CD4-positive, alpha-beta T cell (primary cell): ENCODE data around the gene KCNAB1. TPM values are rescaled to one million over a fixed set of nuclear protein-coding genes. Genes with fewer than 3 reads are reported as not detected.

Source experiments
- ATAC-seq: fragments of 200-7000 bp; cut with Tn5 transposase; one replicate; pipeline ENCODE4 v1.10.0; 2022; ENCODE audit warnings: mild to moderate bottlenecking; ENCODE audit not compliant: poor library complexity
- CTCF ChIA-PET: fragments of 350-600 bp; sonication (Branson Sonifier 250); formaldehyde crosslinking; loops from one replicate; lab custom pipeline; 2021; ENCODE audit warnings: antibody characterized with exemption, inconsistent platforms; lab: Charles Lee
- POLR2A ChIA-PET: fragments of 350-600 bp; sonication (Branson Sonifier 250); formaldehyde crosslinking; loops from one replicate; lab custom pipeline; 2021; ENCODE audit warnings: antibody characterized with exemption, inconsistent platforms; lab: Charles Lee
- DNase-seq, 14 experiments: peaks; one replicate each; pipeline ENCODE4 v3.0.0-alpha.2; 2013 to 2020; ENCODE audit warnings: mixed read lengths in 2 of 14
- H3K27ac ChIP-seq, 2 donors: one replicate each; pipeline versions ENCODE4 v1.5.1 to v1.7.0; 2013; ENCODE audit warnings: low read length in 2 of 2, low read depth in 1 of 2, mild to moderate bottlenecking in 1 of 2
- H3K27me3 ChIP-seq, 2 experiments: 1 replicate in 1 of 2; 2 replicates in 1 of 2; pipeline versions ENCODE4 v1.6.1 to v1.7.0; 2013; ENCODE audit warnings: low read length in 2 of 2, control low read depth in 1 of 2, mild to moderate bottlenecking in 1 of 2, moderate library complexity in 1 of 2; ENCODE audit not compliant: insufficient read depth in 2 of 2, control insufficient read depth in 1 of 2
- H3K36me3 ChIP-seq: one replicate; pipeline ENCODE4 v1.6.1; 2013; ENCODE audit warnings: low read length, control low read depth; ENCODE audit not compliant: insufficient read depth
- H3K4me1 ChIP-seq: one replicate; pipeline ENCODE4 v1.6.1; 2013; ENCODE audit warnings: low read length, control low read depth; ENCODE audit not compliant: insufficient read depth
- H3K4me3 ChIP-seq: one replicate; pipeline ENCODE4 v1.5.1; 2013; ENCODE audit warnings: mild to moderate bottlenecking, low read length, moderate library complexity
- H3K9me3 ChIP-seq, 2 experiments: 1 replicate in 1 of 2; 2 replicates in 1 of 2; pipeline versions ENCODE4 v1.6.1 to v1.7.0; 2013; ENCODE audit warnings: low read length in 2 of 2, mild to moderate bottlenecking in 2 of 2, control low read depth in 1 of 2, moderate library complexity in 1 of 2; ENCODE audit not compliant: control insufficient read depth in 1 of 2, insufficient read depth in 1 of 2
- H3K27ac Mint-ChIP-seq: one replicate; pipeline ENCODE4 v1.8.0; 2020; ENCODE audit warnings: mixed read lengths
- H3K27me3 Mint-ChIP-seq: one replicate; pipeline ENCODE4 v1.8.0; 2021; ENCODE audit warnings: mixed read lengths
- H3K36me3 Mint-ChIP-seq: one replicate; pipeline ENCODE4 v1.8.0; 2021; ENCODE audit warnings: low read depth, mixed read lengths
- H3K4me1 Mint-ChIP-seq: one replicate; pipeline ENCODE4 v1.8.0; 2021; ENCODE audit warnings: low read depth, mixed read lengths
- H3K4me3 Mint-ChIP-seq: one replicate; pipeline ENCODE4 v1.8.0; 2020; ENCODE audit warnings: mild to moderate bottlenecking, mixed read lengths
- H3K9me3 Mint-ChIP-seq: one replicate; pipeline ENCODE4 v1.8.0; 2020; ENCODE audit warnings: mixed read lengths
- intact Hi-C, 2 experiments: fragments of 100-400 bp; cut with DNase I in 1 of 2; cut with micrococcal nuclease in 1 of 2; formaldehyde crosslinking; loops; one replicate each; pipeline versions ENCODE4 v1.15.1 to v1.9.0; 2023 to 2025; cut with DNase I, micrococcal nuclease
- total RNA-seq, 174 experiments: library from RNA in 2 of 174; stranded (reverse) in 2 of 174; gene quantifications; one replicate each; pipeline ENCODE4 v1.2.3 and lab custom pipeline; 2021 to 2026
- TF ChIP-seq, protein P1 (sequence below): fragments of 200-600 bp; IDR thresholded peaks from one replicate; pipeline ENCODE4 v1.8.0; 2022; ENCODE audit warnings: antibody characterized with exemption, mild to moderate bottlenecking

The KCNAB1 gene
- total RNA-seq, 2 experiments from 2014 or later: 0.14 TPM; not detected in 1

DNA sequence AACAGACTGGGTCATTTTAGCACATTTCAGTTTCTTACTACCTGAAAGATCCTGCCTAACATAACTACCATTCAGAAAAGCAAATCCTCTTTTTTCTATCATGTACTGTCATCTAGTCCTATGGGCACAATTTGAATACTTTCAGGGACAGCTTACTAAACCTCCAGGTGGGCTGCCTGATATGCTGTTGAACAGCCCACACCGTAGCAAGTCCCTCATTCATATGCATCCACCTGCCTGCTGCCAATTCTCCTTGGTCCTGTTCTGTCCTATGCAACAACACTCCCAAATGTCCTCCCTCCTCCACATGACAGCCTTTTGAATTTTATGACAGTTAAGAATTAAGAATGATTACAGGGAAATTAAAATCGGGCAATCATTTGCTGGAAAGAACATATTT lies 137.9 kb downstream of the KCNAB1 start:
- Mint-ChIP-seq H3K9me3 (no peaks in the 10 kb centered on the region), H3K27me3 (peaks cover 5% of the 10 kb centered on the region), H3K27ac (no peak overlapping the region), H3K4me3 (no peak overlapping the region), H3K4me1 (no peaks in the 10 kb centered on the region), H3K36me3 (no peaks in the 10 kb centered on the region)
- Histone ChIP-seq H3K36me3 (no peaks in the 10 kb centered on the region), H3K27me3 (no peaks in the 10 kb centered on the region), H3K4me1 (no peaks in the 10 kb centered on the region), H3K9me3 (no peaks in the 10 kb centered on the region), H3K4me3 (no peak overlapping the region), H3K27ac (no peak overlapping the region)
- ATAC-seq (no peak), DNase-seq (no peak)
- TF ChIP-seq, protein P1, sequence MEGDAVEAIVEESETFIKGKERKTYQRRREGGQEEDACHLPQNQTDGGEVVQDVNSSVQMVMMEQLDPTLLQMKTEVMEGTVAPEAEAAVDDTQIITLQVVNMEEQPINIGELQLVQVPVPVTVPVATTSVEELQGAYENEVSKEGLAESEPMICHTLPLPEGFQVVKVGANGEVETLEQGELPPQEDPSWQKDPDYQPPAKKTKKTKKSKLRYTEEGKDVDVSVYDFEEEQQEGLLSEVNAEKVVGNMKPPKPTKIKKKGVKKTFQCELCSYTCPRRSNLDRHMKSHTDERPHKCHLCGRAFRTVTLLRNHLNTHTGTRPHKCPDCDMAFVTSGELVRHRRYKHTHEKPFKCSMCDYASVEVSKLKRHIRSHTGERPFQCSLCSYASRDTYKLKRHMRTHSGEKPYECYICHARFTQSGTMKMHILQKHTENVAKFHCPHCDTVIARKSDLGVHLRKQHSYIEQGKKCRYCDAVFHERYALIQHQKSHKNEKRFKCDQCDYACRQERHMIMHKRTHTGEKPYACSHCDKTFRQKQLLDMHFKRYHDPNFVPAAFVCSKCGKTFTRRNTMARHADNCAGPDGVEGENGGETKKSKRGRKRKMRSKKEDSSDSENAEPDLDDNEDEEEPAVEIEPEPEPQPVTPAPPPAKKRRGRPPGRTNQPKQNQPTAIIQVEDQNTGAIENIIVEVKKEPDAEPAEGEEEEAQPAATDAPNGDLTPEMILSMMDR: no peak
- ChIA-PET CTCF (no interaction called here), POLR2A (no interaction called here)
- intact Hi-C loops: no loop called here

DNA sequence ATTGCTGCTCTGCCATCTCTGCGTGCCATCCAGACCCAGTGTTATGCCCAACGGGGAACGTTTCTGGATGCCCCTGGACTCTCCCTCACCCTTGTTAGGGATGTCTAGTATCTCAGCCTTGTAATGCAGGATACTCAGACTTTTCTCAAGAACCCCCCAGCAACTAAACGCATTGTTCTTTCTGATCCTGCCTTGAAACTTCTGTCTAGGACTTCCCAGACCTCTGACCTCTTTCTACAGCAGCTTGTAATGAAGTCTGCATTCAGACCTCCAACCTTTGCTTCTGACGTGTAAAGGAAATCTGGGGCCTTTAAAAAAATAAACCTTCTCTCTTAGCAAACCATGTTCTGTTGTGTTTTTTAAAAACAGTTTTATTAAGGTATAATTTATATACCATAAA lies 139.5 kb downstream of the KCNAB1 start:
- intact Hi-C loops: no loop called here
- Mint-ChIP-seq H3K9me3 (no peaks in the 10 kb centered on the region), H3K4me3 (no peak overlapping the region), H3K27ac (no peak overlapping the region), H3K36me3 (no peaks in the 10 kb centered on the region), H3K27me3 (peaks cover 5% of the 10 kb centered on the region), H3K4me1 (no peaks in the 10 kb centered on the region)
- Histone ChIP-seq H3K4me3 (no peak overlapping the region), H3K4me1 (no peaks in the 10 kb centered on the region), H3K9me3 (no peaks in the 10 kb centered on the region), H3K27me3 (no peaks in the 10 kb centered on the region), H3K27ac (no peak overlapping the region), H3K36me3 (no peaks in the 10 kb centered on the region)
- POLR2A ChIA-PET: no interaction called here
- DNase-seq (no peak), ATAC-seq (no peak)
- CTCF ChIA-PET: no interaction called here
- TF ChIP-seq, protein P1: no peak

DNA sequence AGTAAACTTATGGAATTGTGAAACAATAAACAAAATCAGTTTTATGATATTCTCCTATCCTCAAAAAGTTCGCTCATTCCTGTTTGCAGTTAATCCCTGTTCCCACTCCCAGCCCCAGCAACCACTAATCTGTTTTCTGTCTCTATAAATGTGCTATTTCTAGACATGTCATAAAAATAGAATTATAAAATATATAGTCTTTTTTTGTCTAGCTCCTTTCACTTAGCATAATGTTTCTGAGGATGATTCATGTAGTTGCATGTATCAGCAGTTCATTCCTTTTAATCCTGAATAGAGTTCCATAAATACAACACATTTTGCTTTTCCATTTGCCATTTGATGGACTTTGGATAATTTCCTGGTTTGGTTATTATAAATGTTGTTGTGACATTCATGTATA lies 140.0 kb downstream of the KCNAB1 start:
- Histone ChIP-seq H3K27ac (no peak overlapping the region), H3K4me1 (no peaks in the 10 kb centered on the region), H3K4me3 (no peak overlapping the region), H3K9me3 (no peaks in the 10 kb centered on the region), H3K36me3 (no peaks in the 10 kb centered on the region), H3K27me3 (no peaks in the 10 kb centered on the region)
- peaks cover 5% of the 10 kb centered on the region for H3K27me3 Mint-ChIP-seq
- intact Hi-C loops: no loop called here
- no peaks in the 10 kb centered on the region for H3K9me3 Mint-ChIP-seq
- ChIA-PET POLR2A (no interaction called here), CTCF (no interaction called here)
- H3K4me3 Mint-ChIP-seq: no peak overlapping the region
- TF ChIP-seq, protein P1: no peak
- no peaks in the 10 kb centered on the region for H3K4me1 Mint-ChIP-seq
- no peak for ATAC-seq
- no peak for DNase-seq
- H3K36me3 Mint-ChIP-seq: no peaks in the 10 kb centered on the region
- no peak overlapping the region for H3K27ac Mint-ChIP-seq
